ENCODE data around the gene ARNT2.

Gene ARNT2

DNA sequence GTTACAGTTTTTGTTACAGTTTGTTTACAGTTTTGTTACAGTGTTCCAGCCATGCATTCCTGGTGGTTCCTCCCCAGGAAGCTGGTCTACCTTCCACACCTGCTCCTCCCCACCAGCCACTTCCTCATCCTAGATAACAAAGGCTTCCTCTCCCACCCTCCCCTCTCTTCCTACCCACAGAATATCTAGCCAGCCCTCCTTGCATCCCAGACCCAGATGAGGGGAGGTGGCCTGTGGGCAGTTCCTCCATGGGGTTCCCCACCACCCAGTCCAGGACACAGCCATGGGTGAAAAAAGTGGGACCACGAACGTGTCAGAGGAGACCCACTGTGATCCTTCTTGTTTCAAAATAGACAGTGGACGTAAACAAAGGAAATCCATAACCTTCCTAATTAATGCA, 168.2 kb downstream of the ARNT2 start:
- TF ChIP-seq, protein P1, sequence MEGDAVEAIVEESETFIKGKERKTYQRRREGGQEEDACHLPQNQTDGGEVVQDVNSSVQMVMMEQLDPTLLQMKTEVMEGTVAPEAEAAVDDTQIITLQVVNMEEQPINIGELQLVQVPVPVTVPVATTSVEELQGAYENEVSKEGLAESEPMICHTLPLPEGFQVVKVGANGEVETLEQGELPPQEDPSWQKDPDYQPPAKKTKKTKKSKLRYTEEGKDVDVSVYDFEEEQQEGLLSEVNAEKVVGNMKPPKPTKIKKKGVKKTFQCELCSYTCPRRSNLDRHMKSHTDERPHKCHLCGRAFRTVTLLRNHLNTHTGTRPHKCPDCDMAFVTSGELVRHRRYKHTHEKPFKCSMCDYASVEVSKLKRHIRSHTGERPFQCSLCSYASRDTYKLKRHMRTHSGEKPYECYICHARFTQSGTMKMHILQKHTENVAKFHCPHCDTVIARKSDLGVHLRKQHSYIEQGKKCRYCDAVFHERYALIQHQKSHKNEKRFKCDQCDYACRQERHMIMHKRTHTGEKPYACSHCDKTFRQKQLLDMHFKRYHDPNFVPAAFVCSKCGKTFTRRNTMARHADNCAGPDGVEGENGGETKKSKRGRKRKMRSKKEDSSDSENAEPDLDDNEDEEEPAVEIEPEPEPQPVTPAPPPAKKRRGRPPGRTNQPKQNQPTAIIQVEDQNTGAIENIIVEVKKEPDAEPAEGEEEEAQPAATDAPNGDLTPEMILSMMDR (IDR thresholded peaks at IDR 0.05; ENCODE audit: borderline replicate concordance, control extremely low read depth, extremely low read depth, insufficient read depth, missing control alignments) = no peak
- no peak for DNase-seq (ENCODE audit: low spot score)

DNA sequence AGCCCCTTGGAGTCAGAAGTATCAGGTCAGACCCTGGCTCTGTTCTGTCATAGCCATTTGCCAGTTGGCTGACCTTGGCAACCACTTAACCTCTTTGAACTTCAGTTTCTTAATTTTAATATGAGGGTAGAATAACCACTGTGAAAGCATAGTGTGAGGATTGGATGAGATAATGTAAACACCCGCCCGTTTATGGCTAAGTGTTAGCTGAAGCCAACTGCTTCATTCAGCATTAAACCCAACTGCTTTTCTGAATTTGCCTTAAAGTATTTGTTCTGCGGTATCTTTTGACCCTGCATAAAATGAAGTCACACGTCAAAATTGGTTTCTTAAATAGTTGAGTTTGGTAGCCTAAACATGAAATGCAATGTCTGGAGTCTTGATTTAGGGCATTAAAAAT, 169.4 kb downstream of the ARNT2 start:
- TF ChIP-seq, protein P1 (IDR thresholded peaks at IDR 0.05; ENCODE audit: borderline replicate concordance, control extremely low read depth, extremely low read depth, insufficient read depth, missing control alignments) = no peak
- in situ Hi-C loops (cut with MboI; ENCODE audit: low sequenced_read_pairs, unreplicated experiment) = no loop called here
- no peak for DNase-seq (ENCODE audit: low spot score)

More for the DNA sequence above, 168.2 kb downstream of the ARNT2 start:
- in situ Hi-C loops (cut with MboI; ENCODE audit: low sequenced_read_pairs, unreplicated experiment) = no loop called here

DNA sequence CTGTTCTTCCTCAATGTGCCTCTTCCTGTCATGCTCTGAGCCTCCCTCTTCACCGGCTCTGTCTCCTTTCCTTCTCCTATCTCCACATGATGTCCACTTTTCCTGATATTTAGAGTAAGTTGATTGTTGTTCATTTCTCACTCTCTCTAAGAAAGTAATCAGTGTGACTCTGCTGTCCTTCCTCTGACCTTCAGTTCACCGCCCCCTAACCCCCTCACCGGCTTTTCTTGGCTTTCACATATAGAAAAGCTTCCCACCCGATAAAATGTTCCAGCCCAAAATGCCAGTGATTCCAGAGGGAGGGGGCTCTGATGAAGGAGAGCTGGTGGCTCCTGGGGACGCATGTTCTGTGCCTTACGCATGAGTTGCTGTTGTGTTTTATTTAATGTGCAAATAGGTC, 170.4 kb downstream of the ARNT2 start:
- TF ChIP-seq, protein P1 (IDR thresholded peaks at IDR 0.05; ENCODE audit: borderline replicate concordance, control extremely low read depth, extremely low read depth, insufficient read depth, missing control alignments) = no peak
- DNase-seq (ENCODE audit: low spot score) = no peak
- in situ Hi-C loops (cut with MboI; ENCODE audit: low sequenced_read_pairs, unreplicated experiment) = no loop called here

DNA sequence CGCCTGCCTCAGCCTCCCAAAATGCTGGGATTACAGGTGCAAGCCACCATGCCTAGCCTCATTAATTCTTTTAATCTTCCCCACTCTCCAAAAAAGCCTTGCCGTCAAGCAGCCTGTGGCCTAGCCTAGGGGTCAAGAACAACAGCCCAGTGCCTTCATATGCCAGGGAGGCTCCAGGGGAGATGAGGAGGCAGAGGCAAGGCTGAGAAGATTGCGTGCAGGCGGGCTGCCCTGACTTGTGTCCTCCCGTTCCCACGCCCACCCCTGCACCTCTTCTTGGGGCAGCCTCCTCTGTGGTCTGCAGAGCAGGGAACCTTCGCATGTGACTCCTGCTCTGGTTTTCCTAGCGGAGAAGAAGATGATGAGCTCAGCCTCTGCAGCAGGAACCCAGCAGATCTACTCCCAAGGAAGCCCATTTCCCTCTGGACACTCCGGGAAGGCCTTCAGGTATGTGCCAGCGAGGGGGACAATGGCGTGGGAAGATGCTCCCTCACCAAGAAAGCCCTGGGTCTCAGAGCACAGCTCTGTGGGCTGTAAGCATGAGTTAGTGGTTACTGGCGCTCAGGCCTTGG, 172.4 kb downstream of the ARNT2 start:
- no peak for DNase-seq (ENCODE audit: low spot score)
- in situ Hi-C loops (cut with MboI; ENCODE audit: low sequenced_read_pairs, unreplicated experiment) = no loop called here
- TF ChIP-seq, protein P1 (IDR thresholded peaks at IDR 0.05; ENCODE audit: borderline replicate concordance, control extremely low read depth, extremely low read depth, insufficient read depth, missing control alignments) = no peak

DNA sequence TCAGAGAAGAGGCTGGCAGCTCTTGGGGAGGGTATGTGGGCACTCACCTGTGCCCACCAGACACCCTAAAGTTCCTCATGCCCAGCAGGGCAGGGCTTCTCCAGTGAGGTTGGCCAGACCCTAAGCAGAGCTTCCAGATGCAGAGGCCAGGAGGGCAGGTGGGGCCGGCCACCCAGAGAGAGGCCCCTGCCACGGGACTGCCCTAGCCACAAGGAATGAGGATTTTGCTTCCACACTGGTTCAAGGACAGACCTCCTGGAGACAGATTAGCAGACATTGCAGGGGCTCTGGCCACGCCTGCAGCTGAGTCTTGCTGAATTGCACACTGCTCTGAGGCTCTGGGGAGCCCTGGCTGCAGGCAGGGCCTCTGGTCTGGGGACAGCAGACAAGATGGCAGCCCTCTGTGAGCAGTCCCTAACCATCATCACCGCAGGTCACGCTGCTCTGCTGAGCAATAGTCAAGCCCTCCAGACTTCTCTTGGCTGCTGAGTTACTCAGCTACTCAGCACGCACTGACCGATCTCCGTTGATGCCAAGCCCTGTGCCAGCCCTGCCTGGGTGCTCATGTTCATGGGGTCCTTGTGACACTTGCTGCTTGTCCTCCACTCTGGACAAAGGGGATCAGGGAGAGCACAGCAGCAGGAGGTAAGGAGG, 173.5 kb downstream of the ARNT2 start:
- TF ChIP-seq, protein P1 (IDR thresholded peaks at IDR 0.05; ENCODE audit: borderline replicate concordance, control extremely low read depth, extremely low read depth, insufficient read depth, missing control alignments) = no peak
- no peak for DNase-seq (ENCODE audit: low spot score)
- in situ Hi-C loops (cut with MboI; ENCODE audit: low sequenced_read_pairs, unreplicated experiment) = no loop called here

DNA sequence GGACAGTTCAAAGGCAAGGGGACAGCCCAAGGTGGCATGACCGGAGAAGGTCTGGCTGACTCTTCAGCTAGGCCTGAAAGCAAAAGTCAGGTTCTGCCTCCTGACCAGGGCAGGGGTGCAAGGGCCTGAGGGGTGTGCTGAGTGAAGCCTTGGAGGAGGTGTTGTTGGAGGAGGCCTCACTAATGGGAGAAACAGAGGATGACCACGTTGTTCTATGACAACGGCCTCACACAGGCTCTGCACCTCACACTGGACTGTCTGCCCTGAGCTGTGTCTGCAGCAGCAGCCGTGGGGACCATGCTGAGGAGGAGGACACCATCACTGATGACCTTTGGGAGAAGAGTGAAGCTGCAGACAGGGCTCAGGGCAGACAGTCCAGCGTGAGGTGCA, 174.0 kb downstream of the ARNT2 start:
- in situ Hi-C loops (cut with MboI; ENCODE audit: low sequenced_read_pairs, unreplicated experiment) = no loop called here
- TF ChIP-seq, protein P1 (IDR thresholded peaks at IDR 0.05; ENCODE audit: borderline replicate concordance, control extremely low read depth, extremely low read depth, insufficient read depth, missing control alignments) = no peak
- DNase-seq (ENCODE audit: low spot score) = no peak

Measured in GM13976 (cell line).